PC-9 (cell line): ENCODE data around the gene ROR2. TPM values are rescaled to one million over a fixed set of nuclear protein-coding genes. Genes with fewer than 3 reads are reported as not detected.

Experiments used
- BruUV-seq: library from RNA; stranded (reverse); fragments of 400-500 nt; replicated peaks from 2 replicates; lab custom pipeline; 2021; lab: Mats Ljungman, UMichigan
- CTCF ChIA-PET: fragments of 300-600 bp; sonication (Branson Sonifier 250); formaldehyde crosslinking; loops from one replicate; lab custom pipeline; 2022; ENCODE audit warnings: antibody characterized with exemption; lab: Charles Lee
- POLR2A ChIA-PET: fragments of 300-600 bp; sonication (Branson Sonifier 250); formaldehyde crosslinking; loops from one replicate; lab custom pipeline; 2022; ENCODE audit warnings: antibody characterized with exemption; ENCODE audit not compliant: unreplicated experiment; lab: Charles Lee
- DNase-seq, 2 experiments: peaks; one replicate each; pipeline versions ENCODE4 v3.0.0 to v3.0.0-alpha.2; 2015 to 2022; ENCODE audit warnings: mixed read lengths in 1 of 2
- H2AFZ ChIP-seq: fragments of 200-600 bp; sonication (generic); 2 replicates; pipeline ENCODE4 v1.8.1; 2017; ENCODE audit warnings: antibody characterized with exemption
- H3F3A ChIP-seq: fragments of 200-600 bp; sonication (generic); 2 replicates; pipeline ENCODE4 v1.8.1; 2017; ENCODE audit warnings: antibody characterized with exemption, mild to moderate bottlenecking, low read depth; ENCODE audit not compliant: insufficient read depth
- H3K27ac ChIP-seq: fragments of 200-600 bp; sonication (generic); 2 replicates; pipeline ENCODE4 v1.6.1; 2016; ENCODE audit warnings: mixed run types
- H3K27me3 ChIP-seq: fragments of 200-600 bp; sonication (generic); 2 replicates; pipeline ENCODE4 v1.6.1; 2016; ENCODE audit warnings: low read depth, mixed run types; ENCODE audit not compliant: insufficient read depth
- H3K36me3 ChIP-seq: fragments of 200-600 bp; sonication (generic); 2 replicates; pipeline ENCODE4 v1.6.1; 2016; ENCODE audit warnings: low read depth, mixed run types
- H3K4me1 ChIP-seq: fragments of 200-600 bp; sonication (generic); replicated peaks from 2 replicates; pipeline ENCODE4 v1.6.1; 2016; ENCODE audit warnings: mixed run types; ENCODE audit not compliant: insufficient read depth
- H3K4me2 ChIP-seq: fragments of 200-600 bp; sonication (generic); 2 replicates; pipeline ENCODE4 v1.6.1; 2017; ENCODE audit warnings: mixed run types
- H3K4me3 ChIP-seq: fragments of 200-600 bp; sonication (generic); 2 replicates; pipeline ENCODE4 v1.6.1; 2016; ENCODE audit warnings: mixed run types
- H3K79me2 ChIP-seq: fragments of 200-600 bp; sonication (generic); 2 replicates; pipeline ENCODE4 v1.6.1; 2017; ENCODE audit warnings: low read depth, mixed run types
- H3K9me2 ChIP-seq: fragments of 200-600 bp; sonication (generic); 2 replicates; pipeline ENCODE4 v1.8.1; 2017; ENCODE audit warnings: mild to moderate bottlenecking; ENCODE audit not compliant: insufficient read depth
- H3K9me3 ChIP-seq: fragments of 200-600 bp; sonication (generic); 2 replicates; pipeline ENCODE4 v1.8.1; 2016; ENCODE audit warnings: low read depth; ENCODE audit not compliant: insufficient read depth
- H4K20me1 ChIP-seq: fragments of 200-600 bp; sonication (generic); 2 replicates; pipeline ENCODE4 v1.8.1; 2017; ENCODE audit not compliant: insufficient read depth
- CTCF ChIP-seq: fragments of 200-600 bp; sonication (generic); conservative IDR thresholded peaks from 2 replicates; pipeline ENCODE4 v1.6.1; 2017; ENCODE audit warnings: mixed run types, antibody characterized with exemption, mild to moderate bottlenecking, moderate library complexity
- EZH2 ChIP-seq: fragments of 200-600 bp; sonication (generic); IDR thresholded peaks from 2 replicates; pipeline ENCODE4 v1.8.0; 2017; ENCODE audit warnings: antibody characterized with exemption, low read depth
- intact Hi-C: fragments of 100-400 bp; cut with micrococcal nuclease; formaldehyde crosslinking; loops from one replicate; pipeline ENCODE4 v1.10.0; 2022; ENCODE audit not compliant: unreplicated experiment
- total RNA-seq: library from RNA; stranded (reverse); gene quantifications from 2 replicates; pipeline ENCODE4 v1.2.3, GENCODE V29; 2021

ROR2 gene
- total RNA-seq, 1 experiment from 2014 or later, result not detected

- no peak overlapping the region for H3K27ac ChIP-seq
- POLR2A ChIA-PET, result no interaction called here
- no TSS peak for BruUV-seq
Observed at GRCh38 chr9:91858213-91859030, 91.6 kb downstream of the ROR2 start.

GRCh38 chr9:91857291-91858212 is 92.5 kb downstream of the ROR2 start:
- H3K4me2 ChIP-seq, result no peak overlapping the region
- no peak overlapping the region for H3K4me3 ChIP-seq
- no peaks in the 10 kb centered on the region for H3K36me3 ChIP-seq
- no peak overlapping the region for H2AFZ ChIP-seq
- no peak overlapping the region for H3K27ac ChIP-seq
- H3K4me1 ChIP-seq, result no peaks in the 10 kb centered on the region
- H3K9me3 ChIP-seq, result no peaks in the 10 kb centered on the region
- CTCF ChIA-PET, result no interaction called here
- peaks cover 61% of the 10 kb centered on the region for H3K27me3 ChIP-seq
- no peaks in the 10 kb centered on the region for H3F3A ChIP-seq
- POLR2A ChIA-PET, result no interaction called here
- no peak for DNase-seq
- intact Hi-C loops, result no loop called here
- H3K9me2 ChIP-seq, result no peaks in the 10 kb centered on the region
- H3K79me2 ChIP-seq, result no peaks in the 10 kb centered on the region
- no TSS peak for BruUV-seq
- TF ChIP-seq EZH2, result no peak
- no peak for TF ChIP-seq CTCF
- no peaks in the 10 kb centered on the region for H4K20me1 ChIP-seq

More at GRCh38 chr9:91858213-91859030, 91.6 kb downstream of the ROR2 start:
- H3K36me3 ChIP-seq, result no peaks in the 10 kb centered on the region
- no peak overlapping the region for H2AFZ ChIP-seq
- no peak for DNase-seq
- no peaks in the 10 kb centered on the region for H4K20me1 ChIP-seq
- H3K4me3 ChIP-seq, result no peak overlapping the region
- H3K9me3 ChIP-seq, result no peaks in the 10 kb centered on the region
- intact Hi-C loops, result no loop called here
- CTCF ChIA-PET, result no interaction called here
- H3K79me2 ChIP-seq, result no peaks in the 10 kb centered on the region
- H3F3A ChIP-seq, result no peaks in the 10 kb centered on the region
- peaks cover 62% of the 10 kb centered on the region for H3K27me3 ChIP-seq
- TF ChIP-seq EZH2, result no peak
- no peak for TF ChIP-seq CTCF
- no peaks in the 10 kb centered on the region for H3K4me1 ChIP-seq
- no peaks in the 10 kb centered on the region for H3K9me2 ChIP-seq
- no peak overlapping the region for H3K4me2 ChIP-seq

- Histone ChIP-seq H3F3A (no peaks in the 10 kb centered on the region), H3K9me2 (no peaks in the 10 kb centered on the region), H3K4me1 (no peaks in the 10 kb centered on the region), H3K79me2 (no peaks in the 10 kb centered on the region), H3K27ac (no peak overlapping the region), H2AFZ (no peak overlapping the region), H4K20me1 (no peaks in the 10 kb centered on the region), H3K4me2 (no peak overlapping the region), H3K9me3 (no peaks in the 10 kb centered on the region), H3K27me3 (peaks cover 67% of the 10 kb centered on the region), H3K36me3 (no peaks in the 10 kb centered on the region), H3K4me3 (no peak overlapping the region)
- ChIA-PET POLR2A (no interaction called here), CTCF (no interaction called here)
- TF ChIP-seq EZH2, result no peak
- TF ChIP-seq CTCF, result no peak
- no peak for DNase-seq
- BruUV-seq, result no TSS peak
- intact Hi-C loops, result no loop called here
Observed at GRCh38 chr9:91856419-91856818, 93.6 kb downstream of the ROR2 start.
